Measurements from ENCODE around the gene GNAS.
"Not testable (repeated sequence)": the region's sequence is repeated elsewhere in the genome, so short reads cannot be mapped to it uniquely, and the experiment has no call there.

The GNAS gene

GRCh38 chr20:58828136-58828535, 24.4 kb upstream of the GNAS start:
- no peak for DNase-seq (ENCODE audit: low spot score)

- not testable (repeated sequence) for DNase-seq (ENCODE audit: low spot score)
These were observed 23.7 kb upstream of the GNAS start for GRCh38 chr20:58828804-58829203.

- peak; percentile 53 for DNase-seq (ENCODE audit: low spot score)
These were observed 23.0 kb upstream of the GNAS start for GRCh38 chr20:58829531-58829941.

- DNase-seq (ENCODE audit: low spot score): no peak
These were observed 20.1 kb upstream of the GNAS start for GRCh38 chr20:58832457-58832856.

GRCh38 chr20:58833921-58834320, 18.6 kb upstream of the GNAS start:
- no peak for DNase-seq (ENCODE audit: low spot score)

- DNase-seq (ENCODE audit: low spot score): no peak
These were observed 17.3 kb upstream of the GNAS start for GRCh38 chr20:58835231-58835630.

GRCh38 chr20:58836616-58837204, 15.8 kb upstream of the GNAS start:
- no peak for DNase-seq (ENCODE audit: low spot score)

- no peak for DNase-seq (ENCODE audit: low spot score)
These were observed 14.8 kb upstream of the GNAS start for GRCh38 chr20:58837717-58838116.

- no peak for DNase-seq (ENCODE audit: low spot score)
These were observed 14.3 kb upstream of the GNAS start for GRCh38 chr20:58838174-58838573.

GRCh38 chr20:58839474-58839874, 13.0 kb upstream of the GNAS start:
- DNase-seq (ENCODE audit: low spot score): no peak

GRCh38 chr20:58839991-58840747, 12.3 kb upstream of the GNAS start:
- DNase-seq (ENCODE audit: low spot score): no peak

- no peak for DNase-seq (ENCODE audit: low spot score)
These were observed 11.5 kb upstream of the GNAS start for GRCh38 chr20:58840816-58841538.

GRCh38 chr20:58841539-58842264, 10.8 kb upstream of the GNAS start:
- no peak for DNase-seq (ENCODE audit: low spot score)

- no peak for DNase-seq (ENCODE audit: low spot score)
These were observed 10.2 kb upstream of the GNAS start for GRCh38 chr20:58842276-58842675.

GRCh38 chr20:58843128-58843556, 9.4 kb upstream of the GNAS start:
- DNase-seq (ENCODE audit: low spot score): no peak

- no peak for DNase-seq (ENCODE audit: low spot score)
These were observed 6.8 kb upstream of the GNAS start for GRCh38 chr20:58845706-58846105.

GRCh38 chr20:58847463-58847862, 5.1 kb upstream of the GNAS start:
- no peak for DNase-seq (ENCODE audit: low spot score)

GRCh38 chr20:58850693-58851174, 1.8 kb upstream of the GNAS start, which contains the start of gene GNAS-AS1:
Gene GNAS-AS1 (minus strand): TSS chr20:58850902.
- peak; percentile 96 for DNase-seq (ENCODE audit: low spot score)

- DNase-seq (ENCODE audit: low spot score): no peak
These were observed 1.1 kb upstream of the GNAS start for GRCh38 chr20:58851221-58851968.

GRCh38 chr20:58851969-58852458, 502 bp upstream of the GNAS start:
- no peak for DNase-seq (ENCODE audit: low spot score)

GRCh38 chr20:58853466-58853865, 950 bp downstream of the GNAS start:
- no peak for DNase-seq (ENCODE audit: low spot score)
